Muscle of arm (tissue), 12 donors: ENCODE measurements around the gene NAA80. TPM values are rescaled to one million over a fixed set of nuclear protein-coding genes. Genes with fewer than 3 reads are reported as not detected.
A peak's percentile ranks its signal among the peaks of the same experiment; 100 is the strongest.
"Not testable (repeated sequence)": the region's sequence is repeated elsewhere in the genome, so short reads cannot be mapped to it uniquely, and the experiment has no call there.

Experiments
- DNase-seq: peaks from one replicate; pipeline ENCODE4 v3.0.0-alpha.2; 2013
- polyA plus RNA-seq, 12 donors: library from polyadenylated mRNA; unstranded; fragments of 120-200 nt; gene quantifications; one replicate each; pipeline ENCODE4 v1.2.1, GENCODE V29; 2013; ENCODE audit not compliant: insufficient read length in 12 of 12

Gene NAA80
- polyA plus RNA-seq, 12 donors = 4.5 to 12.5 (median 6.1) TPM; not detected in 2

- DNase-seq = no peak
These were observed 27.8 kb downstream of the NAA80 start for GRCh38 chr3:50271314-50271936.

DNA sequence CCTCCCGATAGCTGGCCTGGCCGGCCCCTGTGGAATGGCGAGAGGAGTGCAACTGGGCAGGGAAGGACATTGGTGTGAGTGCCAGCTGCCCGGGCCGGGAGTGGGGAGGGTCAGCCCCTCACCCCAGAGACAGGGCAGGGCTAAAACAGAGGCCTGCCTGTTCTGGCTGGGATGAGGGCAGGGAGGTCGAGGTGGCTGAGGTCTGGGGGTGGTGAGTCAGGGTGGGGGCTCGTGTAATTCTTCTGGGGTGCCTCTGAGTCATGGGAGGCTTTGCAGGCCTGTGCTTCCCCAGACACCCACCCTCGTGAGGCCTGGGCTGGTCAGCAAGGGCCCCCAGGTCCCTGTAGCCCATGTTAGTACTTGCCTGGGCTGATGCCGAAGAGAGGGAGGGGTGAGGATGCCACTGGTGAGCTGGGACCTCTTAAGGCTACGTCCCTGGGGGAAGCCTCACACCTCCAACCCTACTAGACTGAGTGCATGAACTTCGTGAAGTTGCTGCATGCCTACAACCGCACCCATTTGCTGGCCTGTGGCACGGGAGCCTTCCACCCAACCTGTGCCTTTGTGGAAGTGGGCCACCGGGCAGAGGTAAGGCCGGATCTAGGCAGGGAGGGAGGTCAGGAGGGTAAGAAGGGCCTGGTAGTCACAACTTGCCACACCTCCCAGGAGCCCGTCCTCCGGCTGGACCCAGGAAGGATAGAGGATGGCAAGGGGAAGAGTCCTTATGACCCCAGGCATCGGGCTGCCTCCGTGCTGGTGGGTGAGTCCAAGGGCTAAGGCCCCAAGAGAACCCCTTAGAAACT is 28.6 kb downstream of the NAA80 start:
- no peak for DNase-seq

GRCh38 chr3:50269977-50270413 is 29.2 kb downstream of the NAA80 start:
- no peak for DNase-seq

DNA sequence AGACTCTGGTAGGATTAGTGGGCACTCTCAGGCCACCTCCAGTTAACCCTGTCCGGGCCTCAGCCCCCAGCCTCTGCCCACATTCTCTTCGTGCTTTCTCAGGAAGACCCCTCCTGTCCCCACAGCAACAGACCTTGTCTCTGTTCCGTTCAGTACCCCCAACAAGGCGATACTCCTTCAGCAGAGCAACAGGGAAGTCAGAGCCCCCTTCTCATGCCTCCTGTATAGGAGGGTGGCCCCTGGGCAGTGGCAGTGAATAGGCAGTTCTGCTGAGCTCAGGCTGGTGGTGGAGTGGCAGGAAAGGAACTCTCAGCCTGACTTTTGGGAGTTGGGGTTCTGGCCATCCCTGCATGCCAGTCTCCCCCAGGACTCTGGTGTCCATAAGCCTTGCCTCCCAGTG is 29.7 kb downstream of the NAA80 start:
- no peak for DNase-seq

DNA sequence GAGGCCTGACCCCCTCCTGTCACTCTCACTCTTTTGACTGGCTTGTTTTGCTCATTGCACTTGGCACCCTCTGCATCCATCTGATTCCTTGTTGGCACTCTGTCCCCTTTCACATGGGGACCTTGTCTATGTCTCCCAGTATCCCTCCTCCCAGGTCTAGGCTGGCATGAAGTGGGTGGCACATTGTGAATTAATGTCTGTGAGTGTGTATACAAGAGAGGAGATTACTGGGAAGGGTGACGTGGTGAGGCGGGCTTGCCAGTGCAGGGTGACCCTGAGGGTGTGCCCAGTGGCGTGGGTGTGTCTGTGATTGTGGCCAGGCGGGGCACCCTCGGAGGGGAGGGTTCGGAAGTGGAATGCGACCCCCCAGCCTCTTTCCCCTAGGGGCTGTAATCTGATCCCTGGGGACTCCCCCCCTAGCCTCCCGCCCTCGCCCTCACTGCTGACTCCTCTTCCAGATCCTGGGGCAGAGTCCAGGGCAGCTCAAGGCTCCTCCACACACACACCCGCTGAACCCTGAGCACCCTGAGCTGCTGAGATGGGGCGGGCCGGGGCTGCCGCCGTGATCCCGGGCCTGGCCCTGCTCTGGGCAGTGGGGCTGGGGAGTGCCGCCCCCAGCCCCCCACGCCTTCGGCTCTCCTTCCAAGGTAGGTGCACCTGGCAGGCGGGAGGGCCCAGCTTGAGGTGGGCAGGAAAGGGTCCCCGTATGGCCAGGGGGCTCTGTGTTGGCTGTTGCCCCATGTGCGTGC is 30.3 kb downstream of the NAA80 start, which contains the start of gene SEMA3B:
Gene SEMA3B (plus strand): TSS at position 445 of the 749 bp plus-strand sequence. CDS start 94 bp downstream, at position 539.
- no peak for DNase-seq

GRCh38 chr3:50268276-50268675 is 30.9 kb downstream of the NAA80 start:
- DNase-seq = no peak

DNA sequence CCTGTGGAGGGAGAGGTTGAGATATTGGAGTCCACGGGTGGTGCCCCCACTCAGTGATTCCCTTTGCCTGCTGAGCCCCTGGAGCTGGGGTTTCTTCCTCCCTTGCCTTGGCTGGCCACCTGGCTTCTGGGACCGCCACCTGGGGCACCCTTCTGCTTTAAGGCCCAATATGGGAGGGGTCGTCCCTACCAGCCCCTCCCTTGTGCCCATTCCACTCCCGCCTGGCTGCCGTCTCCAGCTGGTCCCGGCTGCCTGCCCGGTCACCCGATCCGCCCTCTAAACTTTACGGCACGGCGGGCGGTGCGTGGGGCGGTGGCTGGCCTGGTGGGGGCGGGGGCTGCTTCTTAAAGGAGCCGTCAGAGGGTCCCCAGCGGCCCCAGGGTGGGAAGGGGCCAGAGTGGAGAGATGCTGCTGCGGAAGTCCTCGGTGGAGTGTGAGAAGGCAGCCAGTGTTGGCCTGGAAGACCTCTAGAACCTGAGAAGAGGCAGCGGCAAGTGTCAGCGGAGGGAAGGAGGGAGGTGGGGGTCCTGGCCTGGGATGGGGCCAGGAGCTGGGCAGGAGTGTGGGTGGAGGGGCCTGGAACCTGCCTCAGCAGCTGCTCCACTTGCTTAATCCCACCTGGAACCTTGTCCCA is 31.8 kb downstream of the NAA80 start:
- no peak for DNase-seq

DNA sequence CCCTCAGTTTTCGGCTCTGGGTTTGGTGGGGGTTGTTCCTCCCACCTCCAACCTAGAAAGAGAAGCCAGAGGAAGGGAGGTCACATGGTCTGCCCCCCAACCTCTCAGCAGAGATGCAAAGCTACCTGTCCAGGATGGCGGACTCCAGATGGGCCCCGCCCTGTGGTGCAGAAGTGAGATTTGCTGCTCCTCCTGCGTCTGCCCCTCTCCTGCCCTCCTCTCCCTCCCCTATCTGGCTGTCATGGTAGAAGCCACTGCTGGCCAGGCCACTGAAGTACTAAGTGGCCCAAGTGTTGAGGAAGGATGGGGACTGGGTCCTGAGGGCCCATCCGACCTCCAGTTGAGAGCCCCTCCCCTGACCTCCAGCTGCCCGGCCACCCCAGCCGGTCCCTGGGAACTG is 32.4 kb downstream of the NAA80 start:
- no peak for DNase-seq

- DNase-seq = no peak
These were observed 33.2 kb downstream of the NAA80 start for GRCh38 chr3:50266017-50266416.

DNA sequence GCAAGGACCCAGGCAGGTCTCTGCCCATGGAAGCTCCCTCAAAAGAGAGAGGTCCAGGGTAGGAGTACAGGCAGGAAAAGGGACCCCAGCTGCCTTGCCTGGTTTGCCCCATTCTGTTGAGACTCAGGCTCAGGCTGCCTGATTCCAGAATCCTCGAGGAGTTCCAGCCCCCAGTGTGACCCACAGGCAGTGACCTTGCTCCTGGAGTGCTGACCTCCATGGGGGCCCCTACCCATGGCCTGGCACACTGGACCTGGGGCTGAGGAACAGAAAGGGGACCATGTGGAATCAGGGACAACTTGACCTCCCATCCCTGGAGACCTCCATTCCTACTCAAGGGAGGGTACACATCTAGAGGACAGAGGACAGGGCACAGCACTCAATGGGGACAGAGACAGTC is 33.6 kb downstream of the NAA80 start:
- DNase-seq = no peak

DNA sequence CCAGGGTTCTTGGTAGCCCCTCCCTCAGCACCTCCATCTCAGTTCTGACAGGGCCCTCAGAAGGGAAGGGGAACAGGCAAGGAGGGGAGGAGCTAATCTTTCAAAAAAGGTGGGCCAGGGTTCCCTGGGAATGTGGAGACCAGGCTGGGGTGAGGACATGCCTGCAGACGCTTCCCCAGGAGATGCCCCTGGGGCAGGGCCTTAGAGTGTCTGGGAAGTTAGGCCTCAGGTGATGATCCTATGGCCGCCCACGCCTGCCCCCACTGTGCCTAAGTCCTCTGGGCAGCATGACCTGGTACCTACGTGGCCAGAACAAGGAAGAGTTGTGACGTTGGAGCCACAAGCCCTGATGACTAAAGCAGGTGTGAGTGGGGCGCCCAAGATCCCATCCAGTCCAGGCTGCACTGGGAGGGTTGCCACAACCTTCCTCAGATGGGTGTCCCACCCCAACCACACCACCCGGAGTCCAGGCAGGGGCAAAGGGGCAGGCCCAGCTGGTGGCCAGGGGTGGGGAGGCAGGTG is 34.2 kb downstream of the NAA80 start:
- DNase-seq = no peak

- peak; percentile 91 for DNase-seq
These were observed 34.7 kb downstream of the NAA80 start for GRCh38 chr3:50264383-50264963.

DNA sequence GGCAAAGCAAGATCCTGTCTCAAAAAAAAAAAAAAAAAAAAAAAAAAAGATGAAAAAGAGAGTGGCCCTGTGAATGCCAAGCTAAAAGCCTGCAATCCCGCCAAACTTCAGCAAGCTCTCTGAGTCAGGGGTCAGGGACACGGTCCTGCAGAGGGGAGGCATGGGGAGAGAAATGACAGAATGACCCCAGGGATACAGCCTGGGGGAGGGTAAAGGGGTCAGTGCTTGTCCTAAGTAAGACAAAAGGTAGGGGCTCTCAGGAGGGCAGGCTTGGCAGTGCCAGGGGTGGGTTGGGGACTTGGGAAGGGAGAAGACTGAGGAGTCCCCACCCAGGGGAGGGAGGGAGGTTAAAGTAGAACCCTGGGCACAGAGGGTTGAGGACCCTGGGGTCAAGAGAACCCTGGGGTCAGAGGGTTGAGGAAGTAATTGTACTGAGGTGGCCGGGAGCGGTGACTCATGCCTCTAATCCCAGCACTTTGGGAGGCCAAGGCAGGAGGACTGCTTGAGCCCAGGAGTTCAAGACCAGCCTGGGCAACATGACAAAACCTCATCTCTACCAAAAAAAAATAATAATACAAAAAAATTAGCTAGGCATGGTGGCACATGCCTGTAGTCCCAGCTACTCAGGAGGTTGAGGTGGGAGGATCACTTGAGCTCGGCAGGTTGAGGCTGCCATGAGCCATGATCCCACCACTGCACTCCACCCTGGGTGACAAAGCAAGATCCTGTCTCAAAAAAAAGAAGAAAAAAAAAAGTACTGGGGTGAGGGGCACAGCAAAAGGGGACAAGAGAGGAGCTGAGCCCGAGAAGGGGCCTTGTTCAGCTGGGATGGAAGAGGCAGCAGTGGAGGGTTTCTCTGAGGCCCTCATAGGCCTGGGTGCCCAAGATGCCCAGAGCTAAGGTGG is 35.5 kb downstream of the NAA80 start:
- no peak for DNase-seq

- DNase-seq = no peak
These were observed 36.4 kb downstream of the NAA80 start for GRCh38 chr3:50262778-50263177.

GRCh38 chr3:50262200-50262599 is 37.0 kb downstream of the NAA80 start:
- not testable (repeated sequence) for DNase-seq

GRCh38 chr3:50261505-50261904 is 37.7 kb downstream of the NAA80 start:
- DNase-seq = no peak

- DNase-seq = no peak
These were observed 38.2 kb downstream of the NAA80 start for GRCh38 chr3:50260942-50261441.

DNA sequence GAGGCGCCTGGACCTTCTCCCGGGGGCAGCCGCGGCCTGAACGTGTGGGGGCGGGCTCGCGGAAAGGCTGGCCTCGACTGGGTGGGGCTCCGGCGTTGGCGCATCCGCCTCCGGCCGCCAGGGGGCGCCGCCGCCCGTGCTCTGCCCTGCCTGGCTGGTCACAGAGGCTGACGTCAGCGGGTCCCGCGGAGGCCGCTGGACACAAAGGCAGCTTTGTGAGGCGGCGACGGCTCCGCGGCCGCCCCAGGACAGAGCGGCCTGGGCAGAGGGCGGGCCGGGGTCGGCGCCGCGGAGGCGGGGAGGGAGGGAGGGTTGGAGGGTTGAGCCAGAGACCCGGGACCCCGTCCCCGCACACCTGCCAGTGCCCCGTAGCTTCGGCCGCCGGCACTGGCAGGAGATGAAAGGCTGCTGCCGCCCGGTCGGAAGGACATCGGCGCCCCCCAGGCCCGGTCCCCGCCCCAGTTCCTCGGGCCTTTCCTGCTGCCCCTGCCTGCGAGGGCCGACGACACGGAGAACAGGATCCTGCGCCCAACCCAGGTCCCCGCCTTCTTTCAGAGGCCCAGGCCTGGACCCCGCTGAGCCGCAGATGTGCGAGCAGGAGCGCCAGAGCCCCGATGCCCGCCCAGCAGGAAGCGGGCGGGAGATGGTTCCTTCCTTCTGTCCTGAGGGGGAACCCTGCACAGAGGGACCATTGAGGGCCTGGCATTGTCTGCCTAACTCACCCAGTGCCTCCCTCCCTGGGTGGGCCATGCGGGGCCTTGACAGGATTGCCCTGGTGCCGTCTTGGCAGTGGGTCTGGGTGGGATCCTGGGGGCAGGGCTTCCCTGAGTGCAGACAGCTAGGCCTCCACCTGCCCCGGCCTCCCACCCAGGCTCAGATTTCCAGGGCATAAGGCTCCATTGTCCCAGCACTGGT is 38.9 kb downstream of the NAA80 start:
- DNase-seq = peak; percentile 95

DNA sequence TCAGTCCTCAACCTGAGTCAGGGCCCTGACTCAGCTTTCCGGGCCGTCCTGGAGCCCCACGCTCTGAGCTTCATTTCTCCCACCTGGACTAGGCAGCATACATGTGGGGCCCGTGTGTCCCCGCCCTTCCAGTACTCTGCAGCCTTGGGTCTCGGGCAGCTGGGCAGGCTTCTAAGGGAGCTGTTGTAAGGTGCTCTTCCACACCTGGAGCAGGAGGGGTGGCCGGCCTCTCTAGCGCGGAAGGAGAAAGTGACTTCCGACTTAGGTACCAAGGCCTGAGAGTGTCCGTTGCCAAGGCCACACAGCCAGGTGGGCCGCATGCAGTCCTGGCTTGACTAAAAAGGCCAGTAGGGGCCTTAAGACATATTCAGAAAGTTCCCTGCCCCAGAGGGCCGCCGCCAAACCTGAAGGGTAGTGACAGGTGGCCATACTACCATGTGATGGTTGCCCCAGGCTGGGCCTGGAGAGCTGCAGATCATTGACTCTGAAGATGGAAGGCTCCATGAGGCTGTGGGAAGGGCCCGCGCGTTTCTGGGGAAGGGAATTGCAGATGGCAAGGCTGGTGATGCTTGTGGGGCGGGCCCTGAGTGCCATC is 39.7 kb downstream of the NAA80 start:
- DNase-seq = no peak
